ENCODE results near the gene PSTPIP2.

DNA sequence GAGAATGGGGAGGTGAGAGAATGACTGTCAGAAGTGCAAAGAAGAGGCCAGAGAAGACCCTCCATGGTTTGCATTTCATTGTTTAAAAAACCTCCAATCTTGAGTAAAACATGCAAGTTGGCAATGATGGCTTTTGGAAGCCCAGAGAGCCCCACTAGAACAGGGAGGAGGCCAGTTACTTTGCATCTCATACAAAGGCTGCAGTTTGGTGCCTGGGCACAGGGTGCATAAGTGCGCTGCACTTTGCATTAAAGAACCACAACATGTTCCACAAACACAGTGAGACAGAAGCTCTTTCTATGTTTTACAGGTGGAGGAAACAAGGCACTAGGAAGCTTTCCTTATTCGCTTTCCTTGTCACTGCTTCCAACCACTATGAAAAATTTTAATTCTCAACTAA is 25.4 kb downstream of the PSTPIP2 start:
- TF ChIP-seq, protein P1, sequence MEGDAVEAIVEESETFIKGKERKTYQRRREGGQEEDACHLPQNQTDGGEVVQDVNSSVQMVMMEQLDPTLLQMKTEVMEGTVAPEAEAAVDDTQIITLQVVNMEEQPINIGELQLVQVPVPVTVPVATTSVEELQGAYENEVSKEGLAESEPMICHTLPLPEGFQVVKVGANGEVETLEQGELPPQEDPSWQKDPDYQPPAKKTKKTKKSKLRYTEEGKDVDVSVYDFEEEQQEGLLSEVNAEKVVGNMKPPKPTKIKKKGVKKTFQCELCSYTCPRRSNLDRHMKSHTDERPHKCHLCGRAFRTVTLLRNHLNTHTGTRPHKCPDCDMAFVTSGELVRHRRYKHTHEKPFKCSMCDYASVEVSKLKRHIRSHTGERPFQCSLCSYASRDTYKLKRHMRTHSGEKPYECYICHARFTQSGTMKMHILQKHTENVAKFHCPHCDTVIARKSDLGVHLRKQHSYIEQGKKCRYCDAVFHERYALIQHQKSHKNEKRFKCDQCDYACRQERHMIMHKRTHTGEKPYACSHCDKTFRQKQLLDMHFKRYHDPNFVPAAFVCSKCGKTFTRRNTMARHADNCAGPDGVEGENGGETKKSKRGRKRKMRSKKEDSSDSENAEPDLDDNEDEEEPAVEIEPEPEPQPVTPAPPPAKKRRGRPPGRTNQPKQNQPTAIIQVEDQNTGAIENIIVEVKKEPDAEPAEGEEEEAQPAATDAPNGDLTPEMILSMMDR (IDR thresholded peaks at IDR 0.05): no peak
- no peak for TF ChIP-seq POLR2A (IDR thresholded peaks at IDR 0.05)
